Skeletal muscle cell (primary cell): ENCODE results near the gene ACOT8.
A peak's percentile ranks its signal among the peaks of the same experiment; 100 is the strongest.
"Not testable (repeated sequence)": the region's sequence is repeated elsewhere in the genome, so short reads cannot be mapped to it uniquely, and the experiment has no call there.

Experiments
- DNase-seq: peaks from one replicate; pipeline ENCODE4 v3.0.0-alpha.2; 2010; ENCODE audit warnings: low read depth
- H3K4me3 ChIP-seq: 2 replicates; pipeline ENCODE4 v1.5.1; 2011; ENCODE audit warnings: low read depth, mild to moderate bottlenecking, control low read depth, low read length, moderate library complexity

Gene ACOT8

GRCh38 chr20:45833883-45834796, 23.1 kb downstream of the ACOT8 start:
- H3K4me3 ChIP-seq = peak overlapping the region; percentile 74
- DNase-seq = no peak

DNA sequence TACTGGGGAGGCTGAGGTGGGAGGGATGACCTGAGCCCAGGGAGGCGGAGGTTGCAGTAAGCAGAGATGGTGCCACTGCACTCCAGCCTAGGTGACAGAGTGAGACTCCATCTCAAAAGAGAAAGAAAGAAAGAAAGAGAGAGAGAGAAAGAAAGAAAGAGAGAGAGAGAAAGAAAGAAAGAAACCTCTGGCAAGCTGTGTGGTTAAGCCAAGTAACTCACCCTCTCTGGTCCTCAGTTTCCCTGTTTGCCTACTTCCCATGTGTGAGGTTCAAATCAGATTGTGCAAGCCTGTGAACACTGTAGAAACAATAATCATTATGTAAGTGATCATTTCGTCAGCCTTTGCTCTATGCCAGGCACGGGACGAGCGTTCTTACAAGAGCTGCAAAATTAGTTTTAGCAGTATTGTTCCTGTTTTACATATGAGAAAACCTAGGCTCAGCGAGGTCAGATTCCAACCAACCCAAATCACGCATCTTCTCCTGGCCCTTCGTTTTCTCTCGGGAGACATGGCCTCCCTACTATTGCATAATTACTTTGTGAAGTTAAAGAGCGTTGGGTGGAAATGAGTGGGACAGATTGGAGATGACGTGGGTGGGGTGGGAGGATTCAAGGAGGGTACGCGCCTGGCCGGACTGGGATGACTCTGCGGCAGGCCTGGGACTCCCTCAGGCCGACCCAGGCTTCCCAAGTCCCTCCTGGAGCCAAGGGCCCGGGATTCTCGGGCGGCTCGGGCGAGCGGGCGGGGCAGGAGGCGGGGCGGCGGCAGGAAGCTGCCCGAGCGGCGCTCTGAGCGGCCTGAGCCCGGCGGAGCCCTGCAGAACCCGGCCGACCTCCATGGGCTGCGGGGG, 23.9 kb downstream of the ACOT8 start, which contains the start of gene SNX21:
Gene SNX21, plus strand, starts transcription at position 770 of the 853 bp plus-strand sequence. CDS start 121 bp downstream, outside the sequence.
- H3K4me3 ChIP-seq = peak within 1 kb of the TSS; percentile 74
- DNase-seq = peak; percentile 87

GRCh38 chr20:45832619-45833018, 24.6 kb downstream of the ACOT8 start:
- DNase-seq = no peak
- no peak overlapping the region for H3K4me3 ChIP-seq

DNA sequence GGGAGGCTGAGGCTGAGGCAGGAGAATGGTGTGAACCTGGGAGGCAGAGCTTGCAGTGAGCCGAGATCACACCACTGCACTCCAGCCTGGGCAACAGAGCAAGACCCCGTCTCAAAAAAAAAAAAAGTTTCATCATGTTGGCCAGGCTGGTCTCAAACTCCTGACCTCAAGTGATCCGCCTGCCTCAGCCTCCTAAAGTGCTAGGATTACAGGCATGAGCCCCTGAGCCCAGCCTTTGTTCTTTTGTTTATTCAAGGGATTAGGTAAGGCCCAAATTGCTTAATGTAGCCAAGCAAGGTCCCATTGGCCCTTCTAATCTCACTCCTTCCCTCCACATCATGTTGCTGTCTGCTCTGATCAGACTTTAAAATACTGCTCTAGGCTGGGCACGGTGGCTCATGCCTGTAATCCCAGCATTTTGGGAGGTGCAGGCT, 27.5 kb downstream of the ACOT8 start:
- H3K4me3 ChIP-seq, DNase-seq: not testable (repeated sequence)

GRCh38 chr20:45828589-45828988, 28.6 kb downstream of the ACOT8 start:
- no peak overlapping the region for H3K4me3 ChIP-seq
- no peak for DNase-seq

DNA sequence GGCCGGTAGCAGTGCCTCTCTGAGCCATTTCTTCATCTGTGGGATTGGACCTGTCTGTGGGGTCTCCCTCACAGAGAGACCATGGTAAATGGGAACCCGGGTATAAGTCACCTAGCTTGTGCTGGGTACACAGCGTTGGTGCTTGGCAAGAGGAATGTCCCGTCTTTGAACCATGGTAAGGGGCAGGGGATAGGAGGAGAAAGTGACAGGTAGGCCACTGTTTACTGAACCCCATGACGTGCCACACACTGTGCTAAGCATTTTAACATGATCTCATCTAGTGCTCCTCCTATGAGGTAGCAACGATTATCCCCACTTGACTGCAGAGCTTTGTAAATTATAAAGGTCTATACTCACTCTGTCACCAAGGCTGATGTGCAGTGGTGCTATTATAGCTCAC, 29.5 kb downstream of the ACOT8 start:
- H3K4me3 ChIP-seq = no peak overlapping the region
- DNase-seq = no peak

GRCh38 chr20:45827030-45827652, 30.1 kb downstream of the ACOT8 start, which contains the start of gene TNNC2:
Gene TNNC2, minus strand, starts transcription at chr20:45827312. Its CDS starts 64 bp downstream, at chr20:45827248.
- H3K4me3 ChIP-seq = no peak within 1 kb of the TSS
- DNase-seq = no peak

- DNase-seq = no peak
- no peak overlapping the region for H3K4me3 ChIP-seq
Observed at GRCh38 chr20:45826381-45827019, 30.7 kb downstream of the ACOT8 start.

DNA sequence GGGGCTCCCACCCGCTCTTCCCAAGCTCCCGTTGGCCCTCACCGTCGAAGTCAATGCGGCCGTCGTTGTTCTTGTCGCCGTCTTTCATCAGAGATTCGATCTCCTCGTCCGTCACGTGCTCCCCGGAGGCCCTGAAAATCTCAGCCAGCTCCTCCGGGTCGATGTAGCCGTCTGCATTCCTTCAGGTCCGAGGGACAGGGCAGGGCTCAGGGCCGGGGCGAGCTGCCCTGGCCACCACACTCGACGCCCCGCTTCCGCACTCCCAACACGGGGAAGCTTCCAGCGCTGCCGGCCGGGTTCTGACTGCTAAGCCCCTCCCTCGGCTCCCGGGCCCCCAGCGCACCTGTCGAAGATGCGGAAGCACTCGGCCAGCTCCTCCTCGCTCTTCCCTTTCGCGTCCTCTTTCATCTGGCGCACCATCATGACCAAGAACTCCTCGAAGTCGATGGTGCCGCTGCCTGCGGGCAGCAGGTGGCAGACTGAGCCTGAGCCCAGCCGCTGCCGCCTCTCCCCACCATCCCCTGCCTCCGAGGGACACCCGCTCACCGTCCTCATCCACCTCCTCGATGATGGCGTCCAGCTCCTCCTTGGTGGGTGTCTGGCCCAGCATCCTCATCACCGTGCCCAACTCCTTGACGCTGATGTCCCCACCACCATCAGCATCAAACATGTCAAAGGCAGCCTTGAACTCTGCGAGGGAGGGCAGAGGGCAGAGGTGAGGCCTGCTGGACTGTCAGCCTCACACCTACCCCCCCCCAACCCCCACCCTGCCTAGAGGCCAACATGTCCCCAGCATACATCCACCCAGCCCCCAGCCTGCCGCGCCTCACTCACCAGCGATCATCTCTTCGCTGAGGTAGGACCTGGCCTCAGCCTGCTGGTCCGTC, 33.0 kb downstream of the ACOT8 start:
- H3K4me3 ChIP-seq = no peak overlapping the region
- no peak for DNase-seq

- H3K4me3 ChIP-seq = peak overlapping the region; percentile 11
- no peak for DNase-seq
Observed at GRCh38 chr20:45822857-45823256, 34.3 kb downstream of the ACOT8 start.

- no peak for DNase-seq
Observed at GRCh38 chr20:45821947-45822346, 35.2 kb downstream of the ACOT8 start.

DNA sequence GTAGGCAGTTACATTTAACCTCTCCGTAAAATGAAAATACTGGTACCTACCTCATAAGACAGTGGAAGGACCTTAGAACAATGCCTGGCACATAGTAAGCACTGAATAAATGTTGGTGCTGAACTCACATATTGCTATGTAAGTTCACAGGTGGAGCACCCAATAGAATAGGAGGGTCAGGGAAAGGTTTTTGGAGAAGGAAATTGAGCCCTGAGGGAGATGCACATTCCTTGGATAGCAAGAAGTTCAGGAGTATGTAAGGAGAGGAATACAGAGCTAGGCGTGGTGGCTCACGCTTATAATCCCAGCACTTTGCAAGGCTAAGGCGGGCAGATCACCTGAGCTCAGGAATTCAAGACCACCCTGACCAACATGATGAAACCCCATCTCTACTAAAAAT, 37.7 kb downstream of the ACOT8 start:
- DNase-seq = no peak
- no peak overlapping the region for H3K4me3 ChIP-seq

More at GRCh38 chr20:45821947-45822346, 35.2 kb downstream of the ACOT8 start:
- H3K4me3 ChIP-seq = no peak overlapping the region

GRCh38 chr20:45818239-45818638, 39.0 kb downstream of the ACOT8 start:
- no peak overlapping the region for H3K4me3 ChIP-seq
- no peak for DNase-seq

GRCh38 chr20:45817376-45818194, 39.6 kb downstream of the ACOT8 start:
- no peak for DNase-seq
- H3K4me3 ChIP-seq = no peak overlapping the region

GRCh38 chr20:45816951-45817350, 40.2 kb downstream of the ACOT8 start:
- no peak for DNase-seq
- H3K4me3 ChIP-seq = no peak overlapping the region

- DNase-seq = no peak
- H3K4me3 ChIP-seq = no peak overlapping the region
Observed at GRCh38 chr20:45814314-45814713, 42.9 kb downstream of the ACOT8 start.

- DNase-seq = no peak
- peak overlapping the region; percentile 81 for H3K4me3 ChIP-seq
Observed at GRCh38 chr20:45813489-45813888, 43.7 kb downstream of the ACOT8 start.

GRCh38 chr20:45813006-45813340, 44.2 kb downstream of the ACOT8 start:
- peak overlapping the region; percentile 81 for H3K4me3 ChIP-seq
- no peak for DNase-seq
